Gastroesophageal sphincter (tissue), 3 donors: Measurements from ENCODE around the gene UFSP1.

Experiments
- CTCF ChIP-seq, 4 experiments: fragments of 200-600 bp in 2 of 4; fragments of 450-650 bp in 2 of 4; sonication (generic) in 1 of 4; IDR thresholded peaks; one replicate each; pipeline ENCODE4 v1.5.1; 2017 to 2019; ENCODE audit warnings: antibody characterized with exemption in 4 of 4, mild to moderate bottlenecking in 2 of 4, moderate library complexity in 2 of 4
- EP300 ChIP-seq: sonication (generic); formaldehyde crosslinking; IDR thresholded peaks from one replicate; pipeline ENCODE4 v1.6.1; 2017; ENCODE audit warnings: antibody characterized with exemption, mild to moderate bottlenecking
- POLR2A ChIP-seq, 2 donors: fragments of 450-650 bp; IDR thresholded peaks; one replicate each; pipeline ENCODE4 v1.6.1; 2017; ENCODE audit warnings: antibody characterized with exemption in 2 of 2, mild to moderate bottlenecking in 2 of 2, moderate library complexity in 1 of 2
- POLR2AphosphoS5 ChIP-seq: sonication (generic); formaldehyde crosslinking; IDR thresholded peaks from one replicate; pipeline ENCODE4 v1.6.1; 2017; ENCODE audit warnings: antibody characterized with exemption

- TF ChIP-seq CTCF (IDR thresholded peaks at IDR 0.05), result no peak
- TF ChIP-seq POLR2A (IDR thresholded peaks at IDR 0.05), result no peak
- TF ChIP-seq POLR2AphosphoS5, result no peak
- TF ChIP-seq EP300, result no peak
Observed at GRCh38 chr7:100888291-100888987, 1.1 kb downstream of the UFSP1 start.
